GM12875 (cell line): ENCODE measurements around the gene FMNL2.

Source experiments
- H3K4me3 ChIP-seq: one replicate; pipeline ENCODE4 v1.5.1; 2011; ENCODE audit warnings: low read depth, low read length, control low read depth
- TF ChIP-seq, protein P1 (sequence below): IDR thresholded peaks from 2 replicates; pipeline ENCODE4 v1.5.1; 2011; ENCODE audit warnings: low read depth, mild to moderate bottlenecking, control low read depth, inconsistent platforms, low read length, moderate library complexity, borderline replicate concordance; ENCODE audit not compliant: insufficient read depth

Gene FMNL2

GRCh38 chr2:152532241-152532640 lies 197.3 kb downstream of the FMNL2 start:
- TF ChIP-seq, protein P1, sequence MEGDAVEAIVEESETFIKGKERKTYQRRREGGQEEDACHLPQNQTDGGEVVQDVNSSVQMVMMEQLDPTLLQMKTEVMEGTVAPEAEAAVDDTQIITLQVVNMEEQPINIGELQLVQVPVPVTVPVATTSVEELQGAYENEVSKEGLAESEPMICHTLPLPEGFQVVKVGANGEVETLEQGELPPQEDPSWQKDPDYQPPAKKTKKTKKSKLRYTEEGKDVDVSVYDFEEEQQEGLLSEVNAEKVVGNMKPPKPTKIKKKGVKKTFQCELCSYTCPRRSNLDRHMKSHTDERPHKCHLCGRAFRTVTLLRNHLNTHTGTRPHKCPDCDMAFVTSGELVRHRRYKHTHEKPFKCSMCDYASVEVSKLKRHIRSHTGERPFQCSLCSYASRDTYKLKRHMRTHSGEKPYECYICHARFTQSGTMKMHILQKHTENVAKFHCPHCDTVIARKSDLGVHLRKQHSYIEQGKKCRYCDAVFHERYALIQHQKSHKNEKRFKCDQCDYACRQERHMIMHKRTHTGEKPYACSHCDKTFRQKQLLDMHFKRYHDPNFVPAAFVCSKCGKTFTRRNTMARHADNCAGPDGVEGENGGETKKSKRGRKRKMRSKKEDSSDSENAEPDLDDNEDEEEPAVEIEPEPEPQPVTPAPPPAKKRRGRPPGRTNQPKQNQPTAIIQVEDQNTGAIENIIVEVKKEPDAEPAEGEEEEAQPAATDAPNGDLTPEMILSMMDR, result no peak
- H3K4me3 ChIP-seq, result no peak overlapping the region

DNA sequence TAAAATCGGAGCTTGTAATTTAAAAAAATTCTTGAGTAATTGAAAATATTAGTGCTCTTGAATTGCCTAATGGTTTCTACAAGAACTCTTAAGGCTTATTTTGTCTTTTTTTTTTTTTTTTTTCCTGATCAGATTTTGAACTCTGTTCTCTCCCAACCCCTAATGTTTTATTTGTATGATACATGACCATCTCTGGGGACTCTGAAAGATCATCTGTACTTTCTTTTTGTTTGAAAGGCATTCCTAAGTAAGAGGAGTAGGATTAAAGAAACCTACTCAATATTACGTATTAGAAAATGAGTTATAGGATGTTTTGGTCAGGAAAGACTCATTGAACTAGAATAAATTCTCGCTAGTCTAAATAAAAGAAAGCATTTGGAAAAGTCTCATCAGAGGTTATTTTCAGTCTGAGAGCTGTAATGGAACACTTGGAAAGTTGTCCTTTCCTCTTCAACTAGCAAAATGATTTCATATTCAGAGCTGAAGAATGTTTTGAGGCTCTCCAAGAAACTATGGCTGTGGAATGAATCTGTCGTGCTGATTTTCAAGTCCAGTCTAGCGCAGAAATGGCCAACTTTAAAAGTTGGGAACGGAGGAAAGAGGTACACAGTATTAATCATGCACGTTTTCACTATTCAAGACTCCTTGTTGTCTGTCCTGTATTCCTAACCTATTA lies 199.6 kb downstream of the FMNL2 start:
- TF ChIP-seq, protein P1, result no peak
- no peak overlapping the region for H3K4me3 ChIP-seq

- no peak overlapping the region for H3K4me3 ChIP-seq
- TF ChIP-seq, protein P1, result no peak
These were observed 202.2 kb downstream of the FMNL2 start for GRCh38 chr2:152537081-152537651.

DNA sequence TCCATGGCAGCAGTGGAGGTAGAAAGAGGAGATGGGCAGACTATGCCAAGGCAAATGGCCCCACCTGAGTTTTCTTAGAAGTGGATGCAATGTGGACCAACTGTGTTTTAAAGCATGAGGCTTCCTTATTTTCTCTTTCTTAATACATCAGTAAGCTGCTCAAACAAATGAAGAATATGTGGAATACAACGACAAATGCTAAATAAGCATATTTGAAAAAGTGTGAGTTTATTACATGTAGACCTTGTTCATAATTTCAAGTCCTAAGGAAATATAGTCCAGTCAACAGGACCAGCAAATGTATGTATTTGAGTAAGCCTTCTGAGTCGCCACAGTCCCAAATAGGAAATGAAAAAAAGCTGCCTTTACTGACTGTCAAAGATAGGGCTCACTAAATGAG lies 204.4 kb downstream of the FMNL2 start:
- TF ChIP-seq, protein P1, result no peak
- no peak overlapping the region for H3K4me3 ChIP-seq

DNA sequence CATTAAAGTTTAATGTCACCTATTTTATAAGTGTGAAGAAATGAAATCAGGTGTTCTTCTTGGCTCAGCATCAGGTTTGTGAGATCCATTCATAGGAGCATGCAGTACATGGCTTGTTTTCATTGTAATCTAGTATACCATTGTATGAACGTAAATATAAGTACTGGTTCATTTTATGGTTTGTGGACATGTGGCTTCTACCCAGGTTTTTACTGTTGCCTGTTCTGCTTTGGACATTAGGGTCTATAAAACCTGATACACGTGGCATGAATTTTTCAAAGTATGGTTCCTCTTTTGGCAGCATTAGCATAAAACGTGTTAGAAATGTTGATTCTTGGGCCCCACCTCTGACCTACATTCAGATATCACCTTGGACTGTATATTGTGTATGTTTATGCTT lies 206.7 kb downstream of the FMNL2 start:
- TF ChIP-seq, protein P1, result no peak
- no peak overlapping the region for H3K4me3 ChIP-seq

DNA sequence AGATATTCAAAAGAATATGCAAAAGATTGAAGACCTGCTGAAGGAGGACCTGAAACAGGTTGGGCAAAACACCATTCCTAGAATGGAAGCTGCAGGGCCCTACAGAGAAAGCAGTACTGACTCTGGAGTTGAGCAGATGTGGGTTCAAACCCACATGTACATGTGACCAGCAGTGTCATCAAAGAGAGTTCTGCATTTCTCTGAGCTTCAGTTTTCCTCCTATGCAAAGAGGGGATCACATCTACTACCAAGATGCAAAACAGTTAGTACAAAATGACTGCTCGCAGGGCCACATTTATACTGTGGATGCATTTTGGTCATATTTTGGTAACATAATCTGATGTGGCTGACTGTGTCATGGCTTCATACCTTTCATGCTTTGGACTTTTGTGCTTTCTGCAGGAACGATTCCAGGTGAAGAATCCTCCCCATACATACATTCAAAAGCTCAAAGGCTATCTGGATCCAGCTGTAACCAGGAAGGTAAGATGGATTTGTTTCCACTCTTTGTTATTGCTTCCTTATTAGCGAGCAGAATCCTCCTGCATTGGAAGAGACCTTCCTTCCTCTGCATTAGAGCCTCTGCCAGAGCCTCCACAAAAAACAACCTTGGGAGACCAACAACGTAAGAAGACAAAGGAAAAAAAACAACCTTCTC lies 207.5 kb downstream of the FMNL2 start:
- TF ChIP-seq, protein P1, result no peak
- H3K4me3 ChIP-seq, result no peak overlapping the region

DNA sequence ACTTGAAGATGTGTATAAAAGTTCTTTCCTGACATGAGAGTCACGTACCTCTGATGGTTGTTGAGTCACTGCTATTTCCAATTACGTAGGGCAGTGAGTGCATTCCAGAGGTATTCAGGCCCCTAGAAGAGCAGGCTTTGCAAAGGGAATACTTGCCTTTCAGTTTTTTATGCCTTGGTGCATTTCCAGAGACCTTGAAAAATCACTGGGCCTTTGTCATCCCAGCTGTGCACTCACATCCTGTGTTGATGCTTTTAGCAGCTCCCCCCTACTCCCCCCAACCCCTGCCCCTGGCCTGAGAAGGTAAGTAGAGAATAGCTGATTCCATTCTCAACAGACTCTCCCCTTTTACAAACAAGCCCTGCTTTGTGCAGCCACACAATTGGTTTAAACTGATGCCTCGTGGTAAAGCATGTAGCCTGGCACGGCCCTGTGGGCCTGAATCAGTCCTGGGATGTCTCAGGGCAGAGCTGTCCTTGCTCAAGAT lies 208.1 kb downstream of the FMNL2 start:
- TF ChIP-seq, protein P1, result no peak
- H3K4me3 ChIP-seq, result no peak overlapping the region
